PC-9 (cell line): ENCODE results near the gene ST6GALNAC3. TPM values are rescaled to one million over a fixed set of nuclear protein-coding genes. Genes with fewer than 3 reads are reported as not detected.

ENCODE experiments used
- BruUV-seq: library from RNA; stranded (reverse); fragments of 400-500 nt; replicated peaks from 2 replicates; lab custom pipeline; 2021; lab: Mats Ljungman, UMichigan
- CTCF ChIA-PET: fragments of 300-600 bp; sonication (Branson Sonifier 250); formaldehyde crosslinking; loops from one replicate; lab custom pipeline; 2022; ENCODE audit warnings: antibody characterized with exemption; lab: Charles Lee
- POLR2A ChIA-PET: fragments of 300-600 bp; sonication (Branson Sonifier 250); formaldehyde crosslinking; loops from one replicate; lab custom pipeline; 2022; ENCODE audit warnings: antibody characterized with exemption; ENCODE audit not compliant: unreplicated experiment; lab: Charles Lee
- DNase-seq, 2 experiments: peaks; one replicate each; pipeline versions ENCODE4 v3.0.0 to v3.0.0-alpha.2; 2015 to 2022; ENCODE audit warnings: mixed read lengths in 1 of 2
- H2AFZ ChIP-seq: fragments of 200-600 bp; sonication (generic); 2 replicates; pipeline ENCODE4 v1.8.1; 2017; ENCODE audit warnings: antibody characterized with exemption
- H3F3A ChIP-seq: fragments of 200-600 bp; sonication (generic); 2 replicates; pipeline ENCODE4 v1.8.1; 2017; ENCODE audit warnings: antibody characterized with exemption, mild to moderate bottlenecking, low read depth; ENCODE audit not compliant: insufficient read depth
- H3K27ac ChIP-seq: fragments of 200-600 bp; sonication (generic); 2 replicates; pipeline ENCODE4 v1.6.1; 2016; ENCODE audit warnings: mixed run types
- H3K27me3 ChIP-seq: fragments of 200-600 bp; sonication (generic); 2 replicates; pipeline ENCODE4 v1.6.1; 2016; ENCODE audit warnings: low read depth, mixed run types; ENCODE audit not compliant: insufficient read depth
- H3K36me3 ChIP-seq: fragments of 200-600 bp; sonication (generic); 2 replicates; pipeline ENCODE4 v1.6.1; 2016; ENCODE audit warnings: low read depth, mixed run types
- H3K4me1 ChIP-seq: fragments of 200-600 bp; sonication (generic); replicated peaks from 2 replicates; pipeline ENCODE4 v1.6.1; 2016; ENCODE audit warnings: mixed run types; ENCODE audit not compliant: insufficient read depth
- H3K4me2 ChIP-seq: fragments of 200-600 bp; sonication (generic); 2 replicates; pipeline ENCODE4 v1.6.1; 2017; ENCODE audit warnings: mixed run types
- H3K4me3 ChIP-seq: fragments of 200-600 bp; sonication (generic); 2 replicates; pipeline ENCODE4 v1.6.1; 2016; ENCODE audit warnings: mixed run types
- H3K79me2 ChIP-seq: fragments of 200-600 bp; sonication (generic); 2 replicates; pipeline ENCODE4 v1.6.1; 2017; ENCODE audit warnings: low read depth, mixed run types
- H3K9me2 ChIP-seq: fragments of 200-600 bp; sonication (generic); 2 replicates; pipeline ENCODE4 v1.8.1; 2017; ENCODE audit warnings: mild to moderate bottlenecking; ENCODE audit not compliant: insufficient read depth
- H3K9me3 ChIP-seq: fragments of 200-600 bp; sonication (generic); 2 replicates; pipeline ENCODE4 v1.8.1; 2016; ENCODE audit warnings: low read depth; ENCODE audit not compliant: insufficient read depth
- H4K20me1 ChIP-seq: fragments of 200-600 bp; sonication (generic); 2 replicates; pipeline ENCODE4 v1.8.1; 2017; ENCODE audit not compliant: insufficient read depth
- EZH2 ChIP-seq: fragments of 200-600 bp; sonication (generic); IDR thresholded peaks from 2 replicates; pipeline ENCODE4 v1.8.0; 2017; ENCODE audit warnings: antibody characterized with exemption, low read depth
- intact Hi-C: fragments of 100-400 bp; cut with micrococcal nuclease; formaldehyde crosslinking; loops from one replicate; pipeline ENCODE4 v1.10.0; 2022; ENCODE audit not compliant: unreplicated experiment
- total RNA-seq: library from RNA; stranded (reverse); gene quantifications from 2 replicates; pipeline ENCODE4 v1.2.3, GENCODE V29; 2021
- TF ChIP-seq, protein P1 (sequence below): fragments of 200-600 bp; sonication (generic); conservative IDR thresholded peaks from 2 replicates; pipeline ENCODE4 v1.6.1; 2017; ENCODE audit warnings: mixed run types, antibody characterized with exemption, mild to moderate bottlenecking, moderate library complexity

The ST6GALNAC3 gene
- total RNA-seq, 1 experiment from 2014 or later, result 0.04 TPM

DNA sequence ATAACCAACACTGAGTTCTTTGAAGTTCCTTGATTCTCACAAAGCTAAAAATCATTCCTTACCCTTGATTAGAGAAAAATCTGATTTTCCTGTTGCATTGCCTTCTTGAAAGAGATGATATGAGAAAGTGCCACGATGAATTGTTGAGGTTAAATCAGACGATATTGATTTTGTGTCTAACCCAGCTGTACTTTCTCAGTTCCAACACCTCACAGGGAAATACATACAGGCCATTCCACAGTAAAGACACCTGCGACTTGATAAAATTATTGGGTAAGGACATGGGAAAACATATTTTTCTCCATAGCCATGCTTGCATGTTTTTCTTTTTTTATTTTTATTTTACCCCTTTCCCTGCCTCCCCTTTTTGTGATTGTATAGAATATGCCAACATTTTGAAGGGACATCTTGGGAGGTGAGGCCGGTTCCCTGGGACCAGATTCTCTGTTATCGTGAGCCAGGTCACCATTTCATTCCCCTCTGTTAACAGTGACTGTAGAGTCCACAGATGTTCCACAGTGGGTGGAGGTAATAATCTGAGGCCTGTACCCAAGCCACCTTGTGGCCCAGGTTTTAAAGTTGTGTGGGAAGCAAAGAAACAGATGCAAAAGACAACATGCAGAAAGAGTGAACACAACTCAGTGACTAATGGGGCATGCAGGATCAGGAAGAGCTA is 537.4 kb downstream of the ST6GALNAC3 start:
- no TSS peak for BruUV-seq
- CTCF ChIA-PET, result no interaction called here
- TF ChIP-seq, protein P1, sequence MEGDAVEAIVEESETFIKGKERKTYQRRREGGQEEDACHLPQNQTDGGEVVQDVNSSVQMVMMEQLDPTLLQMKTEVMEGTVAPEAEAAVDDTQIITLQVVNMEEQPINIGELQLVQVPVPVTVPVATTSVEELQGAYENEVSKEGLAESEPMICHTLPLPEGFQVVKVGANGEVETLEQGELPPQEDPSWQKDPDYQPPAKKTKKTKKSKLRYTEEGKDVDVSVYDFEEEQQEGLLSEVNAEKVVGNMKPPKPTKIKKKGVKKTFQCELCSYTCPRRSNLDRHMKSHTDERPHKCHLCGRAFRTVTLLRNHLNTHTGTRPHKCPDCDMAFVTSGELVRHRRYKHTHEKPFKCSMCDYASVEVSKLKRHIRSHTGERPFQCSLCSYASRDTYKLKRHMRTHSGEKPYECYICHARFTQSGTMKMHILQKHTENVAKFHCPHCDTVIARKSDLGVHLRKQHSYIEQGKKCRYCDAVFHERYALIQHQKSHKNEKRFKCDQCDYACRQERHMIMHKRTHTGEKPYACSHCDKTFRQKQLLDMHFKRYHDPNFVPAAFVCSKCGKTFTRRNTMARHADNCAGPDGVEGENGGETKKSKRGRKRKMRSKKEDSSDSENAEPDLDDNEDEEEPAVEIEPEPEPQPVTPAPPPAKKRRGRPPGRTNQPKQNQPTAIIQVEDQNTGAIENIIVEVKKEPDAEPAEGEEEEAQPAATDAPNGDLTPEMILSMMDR, result no peak
- TF ChIP-seq EZH2, result no peak
- no peaks in the 10 kb centered on the region for H3K27me3 ChIP-seq
- H3K4me2 ChIP-seq, result no peak overlapping the region
- intact Hi-C loops, result loop anchor here (10.0 kb wide), 1 partner anchor 1587 kb away; no protein-coding TSS in a partner anchor
- no peaks in the 10 kb centered on the region; the same call in 1 of the 2 replicates for H3K9me3 ChIP-seq
- H3K4me1 ChIP-seq, result no peaks in the 10 kb centered on the region
- no peak overlapping the region for H2AFZ ChIP-seq
- H4K20me1 ChIP-seq, result no peaks in the 10 kb centered on the region
- no peak overlapping the region for H3K4me3 ChIP-seq
- no peaks in the 10 kb centered on the region for H3K36me3 ChIP-seq
- no peaks in the 10 kb centered on the region for H3F3A ChIP-seq
- H3K9me2 ChIP-seq, result no peaks in the 10 kb centered on the region
- H3K27ac ChIP-seq, result no peak overlapping the region
- DNase-seq, result no peak
- POLR2A ChIA-PET, result no interaction called here
- H3K79me2 ChIP-seq, result no peaks in the 10 kb centered on the region

DNA sequence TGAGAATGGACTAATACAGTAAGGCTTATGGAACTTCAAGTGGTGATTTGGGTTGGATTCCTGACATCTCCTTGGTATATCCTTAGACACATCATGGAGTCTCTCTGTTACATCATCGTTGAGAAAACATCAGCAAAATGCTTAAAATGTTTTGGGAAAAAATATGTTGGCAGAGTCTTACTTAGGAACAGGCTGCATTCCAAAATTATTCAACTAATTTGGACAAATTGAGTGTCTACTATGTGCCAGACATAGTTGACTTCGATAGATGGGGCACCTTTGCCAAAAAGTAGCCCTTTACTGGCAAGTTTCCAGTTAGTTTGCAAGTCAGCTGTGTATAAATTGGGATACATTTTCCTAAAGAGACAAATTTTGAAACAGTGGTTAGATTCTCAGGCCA is 539.3 kb downstream of the ST6GALNAC3 start:
- POLR2A ChIA-PET, result no interaction called here
- H3K4me1 ChIP-seq, result no peaks in the 10 kb centered on the region
- no peak for DNase-seq
- H3K4me3 ChIP-seq, result no peak overlapping the region
- H3K9me2 ChIP-seq, result no peaks in the 10 kb centered on the region
- no peaks in the 10 kb centered on the region for H4K20me1 ChIP-seq
- H3F3A ChIP-seq, result no peaks in the 10 kb centered on the region
- no peak overlapping the region for H3K4me2 ChIP-seq
- H3K27me3 ChIP-seq, result no peaks in the 10 kb centered on the region
- CTCF ChIA-PET, result no interaction called here
- no TSS peak for BruUV-seq
- H3K36me3 ChIP-seq, result no peaks in the 10 kb centered on the region
- H3K79me2 ChIP-seq, result no peaks in the 10 kb centered on the region
- intact Hi-C loops, result loop anchor here (10.0 kb wide), 1 partner anchor 1589 kb away; no protein-coding TSS in a partner anchor
- H3K27ac ChIP-seq, result no peak overlapping the region
- no peaks in the 10 kb centered on the region; the same call in 1 of the 2 replicates for H3K9me3 ChIP-seq
- H2AFZ ChIP-seq, result no peak overlapping the region
- TF ChIP-seq EZH2, result no peak
- TF ChIP-seq, protein P1, result no peak

DNA sequence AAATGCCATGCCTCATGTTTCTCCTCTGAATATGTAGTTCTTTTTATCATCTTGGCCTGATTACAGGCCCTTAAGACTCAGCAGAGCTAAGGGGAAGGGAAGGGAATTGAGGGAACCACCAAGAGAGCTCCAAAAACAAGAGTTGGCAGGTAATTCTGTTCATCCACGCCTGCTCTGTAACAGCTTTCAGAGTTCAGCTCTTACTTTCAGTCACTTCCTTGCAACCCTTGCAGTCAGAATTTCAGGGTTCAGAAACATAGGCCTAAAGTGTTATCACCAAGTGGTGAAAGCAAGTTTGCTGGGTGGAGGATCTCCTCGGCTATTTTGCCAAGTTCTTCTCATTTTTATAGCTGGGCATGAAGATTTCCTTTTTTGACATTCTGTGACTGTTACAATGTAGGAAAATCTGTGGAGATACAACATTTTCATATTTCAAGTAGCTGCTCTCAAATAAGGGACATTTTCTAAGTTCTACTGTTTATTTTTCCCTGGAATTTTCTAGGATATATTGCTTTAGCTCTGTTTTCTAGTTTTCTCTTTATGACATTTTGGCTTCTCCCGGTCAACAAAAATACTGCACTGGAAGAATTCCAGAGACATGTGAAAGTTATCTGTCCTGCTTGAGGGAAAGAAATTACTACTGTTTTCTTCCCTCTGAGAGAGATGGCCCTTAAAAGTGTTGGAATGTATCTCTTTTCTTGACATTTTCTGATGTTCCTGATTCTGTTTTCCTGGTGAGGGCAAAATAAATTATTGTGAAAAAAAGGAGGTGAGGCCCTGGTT is 540.9 kb downstream of the ST6GALNAC3 start:
- ChIA-PET CTCF (no interaction called here), POLR2A (no interaction called here)
- Histone ChIP-seq H3K36me3 (no peaks in the 10 kb centered on the region), H3K9me3 (no peaks in the 10 kb centered on the region; the same call in 1 of the 2 replicates), H3F3A (no peaks in the 10 kb centered on the region), H3K9me2 (no peaks in the 10 kb centered on the region), H3K79me2 (no peaks in the 10 kb centered on the region), H3K4me1 (no peaks in the 10 kb centered on the region), H4K20me1 (no peaks in the 10 kb centered on the region), H3K4me2 (no peak overlapping the region), H3K4me3 (no peak overlapping the region), H3K27me3 (no peaks in the 10 kb centered on the region), H3K27ac (no peak overlapping the region), H2AFZ (no peak overlapping the region)
- TF ChIP-seq EZH2, result no peak
- TF ChIP-seq, protein P1, result no peak
- intact Hi-C loops, result loop anchor here (10.0 kb wide), 1 partner anchor 1591 kb away; no protein-coding TSS in a partner anchor
- no peak for DNase-seq
- no TSS peak for BruUV-seq
